Measurements from ENCODE around the gene C5. TPM values are rescaled to one million over a fixed set of nuclear protein-coding genes. Genes with fewer than 3 reads are reported as not detected.

C5 gene
- total RNA-seq, 1 experiment from 2014 or later, result 0.66 TPM

DNA sequence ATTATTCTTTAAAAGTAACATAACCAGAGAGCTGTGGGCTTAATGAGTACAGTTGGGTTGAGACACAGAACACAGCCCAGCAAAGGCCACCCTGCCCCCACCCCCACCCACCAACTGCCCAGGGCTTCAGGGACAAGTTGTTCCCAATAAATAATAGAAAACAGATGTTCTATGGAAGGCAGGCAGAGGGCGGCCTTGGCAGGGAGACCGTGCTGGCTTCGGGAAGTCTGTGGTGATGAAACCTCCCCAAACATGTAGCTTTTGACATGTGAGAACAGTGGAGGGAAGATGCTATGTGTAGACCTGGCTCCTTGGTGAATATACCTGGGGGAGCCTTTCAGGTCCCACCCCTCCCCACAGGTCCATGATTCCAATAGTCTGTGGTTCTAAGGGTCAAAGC lies 133.5 kb downstream of the C5 start:
- intact Hi-C loops (cut with micrococcal nuclease), result no loop called here
- no peaks in the 10 kb centered on the region for H3K79me2 ChIP-seq (ENCODE audit: insufficient read depth, low read length)
- H3K9me2 ChIP-seq (ENCODE audit: insufficient read depth), result no peaks in the 10 kb centered on the region
- DNase-seq (ENCODE audit: low read depth, low spot score) (no peak), ATAC-seq (peak; percentile 38; the same call in 1 of the 2 replicates)
- no peak overlapping the region for H3K4me3 ChIP-seq (replicated peaks in 1 of 2; ENCODE audit: low read depth in 1 of 2, low read length in 2 of 2)
- no peak overlapping the region for H2AFZ ChIP-seq (ENCODE audit: low read depth, low read length, poor library complexity, severe bottlenecking)
- no peaks in the 10 kb centered on the region for H3K4me1 ChIP-seq (ENCODE audit: control insufficient read depth in 1 of 2, insufficient read depth in 2 of 2, low read length in 2 of 2)
- BruUV-seq (replicated peaks), result no TSS peak
- H3K27me3 ChIP-seq (ENCODE audit: insufficient read depth, low read length), result no peaks in the 10 kb centered on the region
- H3K4me2 ChIP-seq (ENCODE audit: low read length), result no peak overlapping the region
- TF ChIP-seq EZH2 (IDR thresholded peaks at IDR 0.05) (no peak), YY1 (IDR thresholded peaks at IDR 0.05; ENCODE audit: extremely low read depth, insufficient replicate concordance, low read depth, low read length) (no peak), SRF (IDR thresholded peaks at IDR 0.05; ENCODE audit: low read depth) (no peak), POLR2AphosphoS5 (IDR thresholded peaks at IDR 0.05; ENCODE audit: low read depth, low read length) (no peak), TCF7L2 (IDR thresholded peaks at IDR 0.05; ENCODE audit: borderline replicate concordance, extremely low read depth, insufficient read depth, insufficient read length) (no peak), ATF3 (IDR thresholded peaks at IDR 0.05) (no peak), ELF1 (IDR thresholded peaks at IDR 0.05; ENCODE audit: borderline replicate concordance, low read depth) (no peak), RAD21 (IDR thresholded peaks at IDR 0.05; ENCODE audit: low read depth) (peak; percentile 36; the same call in 1 of the 2 replicates), ZNF274 (IDR thresholded peaks at IDR 0.05; ENCODE audit: low read depth, low read length) (no peak)
- no peak overlapping the region for H3K27ac ChIP-seq (ENCODE audit: low read depth, low read length)
- ChIA-PET RAD21 (ENCODE audit: low non-redundant PET in 1 of 2, low total read pairs in 2 of 2, uncharacterized antibody in 2 of 2, unreplicated experiment in 2 of 2) (no interaction called here), POLR2A (no interaction called here), CTCF (interaction anchor here (0.8 kb wide), 1 partner anchor 65 kb away, joined by 3 read pairs; no protein-coding TSS in a partner anchor)
- no peak overlapping the region for H3K9ac ChIP-seq (ENCODE audit: low read length)
- H3K9me3 ChIP-seq (ENCODE audit: control insufficient read depth in 1 of 2, insufficient read depth in 1 of 2, low read depth in 1 of 2, low read length in 2 of 2), result no peaks in the 10 kb centered on the region
- no peaks in the 10 kb centered on the region for H4K20me1 ChIP-seq (ENCODE audit: insufficient read depth)
- H3K36me3 ChIP-seq (ENCODE audit: control insufficient read depth in 1 of 2, insufficient read depth in 2 of 2, low read length in 2 of 2), result no peaks in the 10 kb centered on the region

GRCh38 chr9:120915854-120916470 lies 134.1 kb downstream of the C5 start:
- ATAC-seq, result no peak
- Histone ChIP-seq H3K4me1 (ENCODE audit: control insufficient read depth in 1 of 2, insufficient read depth in 2 of 2, low read length in 2 of 2) (no peaks in the 10 kb centered on the region; a peak in 1 of 4 replicates), H2AFZ (ENCODE audit: low read depth, low read length, poor library complexity, severe bottlenecking) (no peak overlapping the region), H3K36me3 (ENCODE audit: control insufficient read depth in 1 of 2, insufficient read depth in 2 of 2, low read length in 2 of 2) (no peaks in the 10 kb centered on the region), H3K79me2 (ENCODE audit: insufficient read depth, low read length) (no peaks in the 10 kb centered on the region), H3K27me3 (ENCODE audit: insufficient read depth, low read length) (no peaks in the 10 kb centered on the region), H4K20me1 (ENCODE audit: insufficient read depth) (no peaks in the 10 kb centered on the region), H3K4me3 (replicated peaks in 1 of 2; ENCODE audit: low read depth in 1 of 2, low read length in 2 of 2) (no peak overlapping the region), H3K27ac (ENCODE audit: low read depth, low read length) (no peak overlapping the region), H3K9ac (ENCODE audit: low read length) (no peak overlapping the region), H3K9me3 (ENCODE audit: control insufficient read depth in 1 of 2, insufficient read depth in 1 of 2, low read depth in 1 of 2, low read length in 2 of 2) (no peaks in the 10 kb centered on the region), H3K4me2 (ENCODE audit: low read length) (no peak overlapping the region), H3K9me2 (ENCODE audit: insufficient read depth) (no peaks in the 10 kb centered on the region)
- intact Hi-C loops (cut with micrococcal nuclease), result no loop called here
- CTCF ChIA-PET, result no interaction called here
- DNase-seq (ENCODE audit: low read depth, low spot score), result no peak
- POLR2A ChIA-PET, result no interaction called here
- BruUV-seq (replicated peaks), result no TSS peak
- RAD21 ChIA-PET (ENCODE audit: low non-redundant PET in 1 of 2, low total read pairs in 2 of 2, uncharacterized antibody in 2 of 2, unreplicated experiment in 2 of 2), result no interaction called here
- TF ChIP-seq REST (IDR thresholded peaks at IDR 0.05; ENCODE audit: low read depth) (no peak), ZFX (IDR thresholded peaks at IDR 0.05) (no peak), EZH2 (IDR thresholded peaks at IDR 0.05) (no peak)
- TF ChIP-seq, protein P1, sequence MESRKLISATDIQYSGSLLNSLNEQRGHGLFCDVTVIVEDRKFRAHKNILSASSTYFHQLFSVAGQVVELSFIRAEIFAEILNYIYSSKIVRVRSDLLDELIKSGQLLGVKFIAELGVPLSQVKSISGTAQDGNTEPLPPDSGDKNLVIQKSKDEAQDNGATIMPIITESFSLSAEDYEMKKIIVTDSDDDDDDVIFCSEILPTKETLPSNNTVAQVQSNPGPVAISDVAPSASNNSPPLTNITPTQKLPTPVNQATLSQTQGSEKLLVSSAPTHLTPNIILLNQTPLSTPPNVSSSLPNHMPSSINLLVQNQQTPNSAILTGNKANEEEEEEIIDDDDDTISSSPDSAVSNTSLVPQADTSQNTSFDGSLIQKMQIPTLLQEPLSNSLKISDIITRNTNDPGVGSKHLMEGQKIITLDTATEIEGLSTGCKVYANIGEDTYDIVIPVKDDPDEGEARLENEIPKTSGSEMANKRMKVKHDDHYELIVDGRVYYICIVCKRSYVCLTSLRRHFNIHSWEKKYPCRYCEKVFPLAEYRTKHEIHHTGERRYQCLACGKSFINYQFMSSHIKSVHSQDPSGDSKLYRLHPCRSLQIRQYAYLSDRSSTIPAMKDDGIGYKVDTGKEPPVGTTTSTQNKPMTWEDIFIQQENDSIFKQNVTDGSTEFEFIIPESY (IDR thresholded peaks at IDR 0.05; ENCODE audit: extremely low read depth, insufficient replicate concordance, low read length), result no peak

All from HCT116 (cell line).